Regular cardiac myocyte (primary cell): Measurements from ENCODE around the gene THRA. TPM values are rescaled to one million over a fixed set of nuclear protein-coding genes. Genes with fewer than 3 reads are reported as not detected.

Experiments
- total RNA-seq: library from RNA; depleted of rRNA; stranded (reverse); fragments of >200 nt; gene quantifications from 2 replicates; pipeline ENCODE4 v1.2.3, GENCODE V29; 2014

The THRA gene, protein sequence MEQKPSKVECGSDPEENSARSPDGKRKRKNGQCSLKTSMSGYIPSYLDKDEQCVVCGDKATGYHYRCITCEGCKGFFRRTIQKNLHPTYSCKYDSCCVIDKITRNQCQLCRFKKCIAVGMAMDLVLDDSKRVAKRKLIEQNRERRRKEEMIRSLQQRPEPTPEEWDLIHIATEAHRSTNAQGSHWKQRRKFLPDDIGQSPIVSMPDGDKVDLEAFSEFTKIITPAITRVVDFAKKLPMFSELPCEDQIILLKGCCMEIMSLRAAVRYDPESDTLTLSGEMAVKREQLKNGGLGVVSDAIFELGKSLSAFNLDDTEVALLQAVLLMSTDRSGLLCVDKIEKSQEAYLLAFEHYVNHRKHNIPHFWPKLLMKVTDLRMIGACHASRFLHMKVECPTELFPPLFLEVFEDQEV
- 21.3 and 34.4 TPM in 2 replicates for total RNA-seq

DNA sequence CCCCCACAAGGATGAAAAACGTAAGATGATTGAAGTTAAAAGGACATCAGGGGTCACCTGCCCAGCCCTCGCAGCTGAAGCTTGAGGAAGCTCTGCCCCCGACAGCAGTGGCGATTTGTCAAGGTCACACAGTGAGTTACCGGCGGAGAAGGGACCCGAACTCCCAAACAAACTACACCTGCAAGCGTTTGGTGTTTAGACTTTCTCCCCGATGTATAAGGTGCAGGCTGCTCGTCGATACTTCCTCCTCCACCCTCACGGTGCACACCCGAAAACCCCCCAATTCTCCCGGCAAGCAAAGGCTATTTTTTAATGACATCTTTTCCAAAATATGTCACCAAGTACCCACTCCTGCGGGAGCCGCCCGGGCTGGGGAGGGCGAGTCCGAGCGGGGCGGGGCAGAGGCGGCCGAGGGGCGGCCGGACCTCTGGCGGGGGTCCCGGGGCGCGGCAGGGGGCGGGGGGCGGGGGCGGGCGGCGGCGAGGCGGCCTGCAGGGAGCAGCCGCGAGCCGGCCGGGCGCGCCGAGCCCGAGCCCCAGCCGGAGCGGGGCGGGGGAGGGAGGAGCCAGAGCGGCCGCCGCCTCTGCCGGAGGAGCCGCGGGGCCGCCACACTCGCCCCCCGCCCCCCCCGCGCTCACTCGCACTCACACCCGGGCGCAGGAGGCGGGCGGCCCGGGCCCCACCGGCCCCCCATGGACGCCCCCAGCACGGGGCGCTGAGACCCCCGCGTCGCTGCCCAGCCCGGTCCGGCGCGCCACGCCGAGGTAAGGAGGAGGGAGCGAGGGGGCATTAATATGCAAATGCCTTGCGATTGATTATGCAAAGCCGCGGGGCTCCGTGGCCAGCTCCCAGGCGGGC lies at the start of gene THRA:
TSS of gene THRA (plus strand) at position 637 of the 858 bp plus-strand sequence. CDS start 11,524 bp downstream, outside the sequence.

DNA sequence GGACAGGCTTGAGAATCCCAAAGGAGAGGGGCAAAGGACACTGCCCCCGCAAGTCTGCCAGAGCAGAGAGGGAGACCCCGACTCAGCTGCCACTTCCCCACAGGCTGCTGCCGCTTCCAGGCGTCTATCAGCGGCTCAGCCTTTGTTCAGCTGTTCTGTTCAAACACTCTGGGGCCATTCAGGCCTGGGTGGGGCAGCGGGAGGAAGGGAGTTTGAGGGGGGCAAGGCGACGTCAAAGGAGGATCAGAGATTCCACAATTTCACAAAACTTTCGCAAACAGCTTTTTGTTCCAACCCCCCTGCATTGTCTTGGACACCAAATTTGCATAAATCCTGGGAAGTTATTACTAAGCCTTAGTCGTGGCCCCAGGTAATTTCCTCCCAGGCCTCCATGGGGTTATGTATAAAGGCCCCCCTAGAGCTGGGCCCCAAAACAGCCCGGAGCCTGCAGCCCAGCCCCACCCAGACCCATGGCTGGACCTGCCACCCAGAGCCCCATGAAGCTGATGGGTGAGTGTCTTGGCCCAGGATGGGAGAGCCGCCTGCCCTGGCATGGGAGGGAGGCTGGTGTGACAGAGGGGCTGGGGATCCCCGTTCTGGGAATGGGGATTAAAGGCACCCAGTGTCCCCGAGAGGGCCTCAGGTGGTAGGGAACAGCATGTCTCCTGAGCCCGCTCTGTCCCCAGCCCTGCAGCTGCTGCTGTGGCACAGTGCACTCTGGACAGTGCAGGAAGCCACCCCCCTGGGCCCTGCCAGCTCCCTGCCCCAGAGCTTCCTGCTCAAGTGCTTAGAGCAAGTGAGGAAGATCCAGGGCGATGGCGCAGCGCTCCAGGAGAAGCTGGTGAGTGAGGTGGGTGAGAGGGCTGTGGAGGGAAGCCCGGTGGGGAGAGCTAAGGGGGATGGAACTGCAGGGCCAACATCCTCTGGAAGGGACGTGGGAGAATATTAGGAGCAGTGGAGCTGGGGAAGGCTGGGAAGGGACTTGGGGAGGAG lies 47.5 kb upstream of the THRA start, which contains the start of gene CSF3:
TSS of gene CSF3 (plus strand) at position 436 of the 993 bp plus-strand sequence. CDS start at position 471, 35 bp downstream.

GRCh38 chr17:40100419-40100668 lies 37.6 kb downstream of the THRA start, which contains the start of gene NR1D1:
Gene NR1D1 (minus strand): TSS chr17:40100589. CDS start chr17:40100094, 495 bp downstream.

GRCh38 chr17:40121181-40122135 lies 58.7 kb downstream of the THRA start, which contains the start of gene MSL1:
Gene MSL1 (plus strand): TSS chr17:40121971. CDS start chr17:40122613, 642 bp downstream.

Other genes with a start within 250 kb of the THRA start
- gene IKZF3, start 198.7 kb upstream of the THRA start, total RNA-seq: under 0.01 TPM in 1 of 2 replicates, not detected in the other
- not detected in 2 replicates for gene ZPBP2, start 194.8 kb upstream of the THRA start, total RNA-seq
- 3.1 and 15.2 TPM in 2 replicates for gene GSDMB, start 144.3 kb upstream of the THRA start, total RNA-seq
- 58.5 and 136 TPM in 2 replicates for gene ORMDL3, start 135.4 kb upstream of the THRA start, total RNA-seq
- gene LRRC3C, start 135.2 kb upstream of the THRA start, total RNA-seq: not detected in 2 replicates
- under 0.01 TPM in 1 of 2 replicates, not detected in the other for gene GSDMA, start 100.0 kb upstream of the THRA start, total RNA-seq
- gene PSMD3, start 82.2 kb upstream of the THRA start, total RNA-seq: 87.9 and 143 TPM in 2 replicates
- 1.3 and 2.8 TPM in 2 replicates for gene CSF3, start 47.5 kb upstream of the THRA start, total RNA-seq
- 37.8 and 42.3 TPM in 2 replicates for gene MED24, start 8.6 kb upstream of the THRA start, total RNA-seq
- gene NR1D1, start 37.6 kb downstream of the THRA start, total RNA-seq: 0.77 and 1.1 TPM in 2 replicates
- 35.2 and 38.9 TPM in 2 replicates for gene MSL1, start 59.0 kb downstream of the THRA start, total RNA-seq
- gene CASC3, start 77.6 kb downstream of the THRA start, total RNA-seq: 22.6 and 34.3 TPM in 2 replicates
- 0.77 and 0.85 TPM in 2 replicates for gene RAPGEFL1, start 114.5 kb downstream of the THRA start, total RNA-seq
- 6.5 and 7.1 TPM in 2 replicates for gene WIPF2, start 156.3 kb downstream of the THRA start, total RNA-seq
- gene CDC6, start 224.9 kb downstream of the THRA start, total RNA-seq: 3.7 and 48.1 TPM in 2 replicates
- 6.2 and 7.7 TPM in 2 replicates for gene RARA, start 246.2 kb downstream of the THRA start, total RNA-seq